ENCODE results near the gene COL16A1.

COL16A1 gene

GRCh38 chr1:31706384-31707058 lies 2.7 kb upstream of the COL16A1 start:
- no peaks in the 10 kb centered on the region for H3K36me3 ChIP-seq (ENCODE audit: insufficient read depth, low read length)
- no peak overlapping the region for H3K4me2 ChIP-seq (ENCODE audit: insufficient read depth, low read length)
- H4K20me1 ChIP-seq (ENCODE audit: insufficient read depth, low read length) = no peaks in the 10 kb centered on the region; the same call in 1 of the 2 replicates
- H3K9ac ChIP-seq (ENCODE audit: low read depth, low read length) = no peak overlapping the region
- H3K4me1 ChIP-seq (ENCODE audit: insufficient read depth, low read length) = peaks cover 8% of the 10 kb centered on the region
- TF ChIP-seq CTCF (IDR thresholded peaks at IDR 0.05; ENCODE audit: borderline replicate concordance, extremely low read depth, low read length, poor library complexity, severe bottlenecking) (no peak), EZH2 (IDR thresholded peaks at IDR 0.05; ENCODE audit: borderline replicate concordance, low read depth, low read length, severe bottlenecking) (no peak)
- DNase-seq (no peak), ATAC-seq (ENCODE audit: insufficient read depth, low read depth) (no peak)
- H2AFZ ChIP-seq (ENCODE audit: low read depth, low read length) = no peak overlapping the region
- no peaks in the 10 kb centered on the region for H3K9me3 ChIP-seq (ENCODE audit: insufficient read depth, low read length, severe bottlenecking)
- H3K27me3 ChIP-seq (ENCODE audit: insufficient read depth, low read length, poor library complexity) = peaks cover 4% of the 10 kb centered on the region
- H3K27ac ChIP-seq (ENCODE audit: low read length) = no peak overlapping the region
- H3K4me3 ChIP-seq (ENCODE audit: low read depth in 1 of 2, low read length in 2 of 2) = no peak overlapping the region
- no peaks in the 10 kb centered on the region for H3K79me2 ChIP-seq (ENCODE audit: insufficient read depth, low read length)

GRCh38 chr1:31705080-31705866 lies 1.5 kb upstream of the COL16A1 start:
- Histone ChIP-seq H3K27me3 (ENCODE audit: insufficient read depth, low read length, poor library complexity) (peaks cover 4% of the 10 kb centered on the region), H3K4me2 (ENCODE audit: insufficient read depth, low read length) (no peak overlapping the region), H3K27ac (ENCODE audit: low read length) (no peak overlapping the region), H2AFZ (ENCODE audit: low read depth, low read length) (no peak overlapping the region), H4K20me1 (ENCODE audit: insufficient read depth, low read length) (no peaks in the 10 kb centered on the region; the same call in 1 of the 2 replicates), H3K9me3 (ENCODE audit: insufficient read depth, low read length, severe bottlenecking) (no peaks in the 10 kb centered on the region), H3K36me3 (ENCODE audit: insufficient read depth, low read length) (no peaks in the 10 kb centered on the region), H3K4me1 (ENCODE audit: insufficient read depth, low read length) (peaks cover 8% of the 10 kb centered on the region), H3K9ac (ENCODE audit: low read depth, low read length) (no peak overlapping the region), H3K4me3 (ENCODE audit: low read depth in 1 of 2, low read length in 2 of 2) (no peak overlapping the region), H3K79me2 (ENCODE audit: insufficient read depth, low read length) (no peaks in the 10 kb centered on the region)
- peak; percentile 84 for ATAC-seq (ENCODE audit: insufficient read depth, low read depth)
- no peak for TF ChIP-seq EZH2 (IDR thresholded peaks at IDR 0.05; ENCODE audit: borderline replicate concordance, low read depth, low read length, severe bottlenecking)
- TF ChIP-seq CTCF (IDR thresholded peaks at IDR 0.05; ENCODE audit: borderline replicate concordance, extremely low read depth, low read length, poor library complexity, severe bottlenecking) = peak; percentile 48
- peak; percentile 68 for DNase-seq

- no peak for TF ChIP-seq CTCF (IDR thresholded peaks at IDR 0.05; ENCODE audit: borderline replicate concordance, extremely low read depth, low read length, poor library complexity, severe bottlenecking)
- no peak for TF ChIP-seq EZH2 (IDR thresholded peaks at IDR 0.05; ENCODE audit: borderline replicate concordance, low read depth, low read length, severe bottlenecking)
- Histone ChIP-seq H4K20me1 (ENCODE audit: insufficient read depth, low read length) (no peaks in the 10 kb centered on the region; the same call in 1 of the 2 replicates), H3K27me3 (ENCODE audit: insufficient read depth, low read length, poor library complexity) (peaks cover 4% of the 10 kb centered on the region), H3K79me2 (ENCODE audit: insufficient read depth, low read length) (no peaks in the 10 kb centered on the region), H3K9ac (ENCODE audit: low read depth, low read length) (no peak overlapping the region), H3K4me1 (ENCODE audit: insufficient read depth, low read length) (peaks cover 8% of the 10 kb centered on the region), H3K36me3 (ENCODE audit: insufficient read depth, low read length) (no peaks in the 10 kb centered on the region), H3K4me3 (ENCODE audit: low read depth in 1 of 2, low read length in 2 of 2) (no peak overlapping the region), H2AFZ (ENCODE audit: low read depth, low read length) (no peak overlapping the region), H3K27ac (ENCODE audit: low read length) (no peak overlapping the region), H3K4me2 (ENCODE audit: insufficient read depth, low read length) (no peak overlapping the region), H3K9me3 (ENCODE audit: insufficient read depth, low read length, severe bottlenecking) (no peaks in the 10 kb centered on the region)
- ATAC-seq (ENCODE audit: insufficient read depth, low read depth) (no peak), DNase-seq (no peak)
Measured at GRCh38 chr1:31704271-31705079, 658 bp upstream of the COL16A1 start.
